Panc1 (cell line): ENCODE results near the gene SLX9.

Experiments used
- TCF7L2 ChIP-seq: IDR thresholded peaks from 2 replicates; pipeline ENCODE4 v1.6.1; 2011; ENCODE audit warnings: mild to moderate bottlenecking, low read depth, low read length, inconsistent platforms
- TF ChIP-seq, protein P1 (sequence below): fragments of 450-650 bp; IDR thresholded peaks from 2 replicates; pipeline ENCODE4 v1.5.1; 2017; ENCODE audit warnings: mild to moderate bottlenecking

DNA sequence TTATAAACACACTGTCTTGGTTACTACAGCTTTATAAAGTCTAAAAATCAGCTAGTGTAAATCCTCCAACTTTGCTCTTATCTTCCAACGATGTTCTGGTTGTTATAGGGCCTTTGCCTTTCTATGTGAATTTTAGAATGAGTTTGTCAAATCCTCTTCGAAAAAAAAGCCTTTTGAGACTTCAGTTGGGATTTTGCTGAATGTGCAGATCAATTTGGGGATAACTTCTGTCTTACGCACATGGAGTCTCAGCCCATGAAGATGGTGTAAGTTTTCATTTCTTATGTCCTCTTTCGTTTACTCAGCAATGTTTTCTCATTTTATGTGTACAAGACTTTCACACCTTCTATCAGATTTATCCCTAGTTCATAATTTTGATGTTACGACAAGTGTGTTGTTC, 69.8 kb downstream of the SLX9 start:
- TF ChIP-seq, protein P1, sequence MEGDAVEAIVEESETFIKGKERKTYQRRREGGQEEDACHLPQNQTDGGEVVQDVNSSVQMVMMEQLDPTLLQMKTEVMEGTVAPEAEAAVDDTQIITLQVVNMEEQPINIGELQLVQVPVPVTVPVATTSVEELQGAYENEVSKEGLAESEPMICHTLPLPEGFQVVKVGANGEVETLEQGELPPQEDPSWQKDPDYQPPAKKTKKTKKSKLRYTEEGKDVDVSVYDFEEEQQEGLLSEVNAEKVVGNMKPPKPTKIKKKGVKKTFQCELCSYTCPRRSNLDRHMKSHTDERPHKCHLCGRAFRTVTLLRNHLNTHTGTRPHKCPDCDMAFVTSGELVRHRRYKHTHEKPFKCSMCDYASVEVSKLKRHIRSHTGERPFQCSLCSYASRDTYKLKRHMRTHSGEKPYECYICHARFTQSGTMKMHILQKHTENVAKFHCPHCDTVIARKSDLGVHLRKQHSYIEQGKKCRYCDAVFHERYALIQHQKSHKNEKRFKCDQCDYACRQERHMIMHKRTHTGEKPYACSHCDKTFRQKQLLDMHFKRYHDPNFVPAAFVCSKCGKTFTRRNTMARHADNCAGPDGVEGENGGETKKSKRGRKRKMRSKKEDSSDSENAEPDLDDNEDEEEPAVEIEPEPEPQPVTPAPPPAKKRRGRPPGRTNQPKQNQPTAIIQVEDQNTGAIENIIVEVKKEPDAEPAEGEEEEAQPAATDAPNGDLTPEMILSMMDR: no peak
- no peak for TF ChIP-seq TCF7L2
